IPS DF 6.9 (cell line): ENCODE results near the gene DOCK2.
"Not testable (repeated sequence)": the region's sequence is repeated elsewhere in the genome, so short reads cannot be mapped to it uniquely, and the experiment has no call there.

Experiments
- DNase-seq: peaks from one replicate; pipeline ENCODE4 v3.0.0-alpha.2; 2013; ENCODE audit warnings: low read depth, low spot score
- H3K27ac ChIP-seq: one replicate; pipeline ENCODE4 v1.5.1; 2013; ENCODE audit warnings: low read length, control low read depth
- H3K27me3 ChIP-seq: 2 replicates; pipeline ENCODE4 v1.6.1; 2013; ENCODE audit warnings: mild to moderate bottlenecking, low read length; ENCODE audit not compliant: control insufficient read depth, insufficient read depth
- H3K36me3 ChIP-seq: 2 replicates; pipeline ENCODE4 v1.6.1; 2013; ENCODE audit warnings: low read length; ENCODE audit not compliant: control insufficient read depth, insufficient read depth
- H3K4me1 ChIP-seq: 2 replicates; pipeline ENCODE4 v1.6.1; 2013; ENCODE audit warnings: low read length; ENCODE audit not compliant: control insufficient read depth, insufficient read depth
- H3K4me3 ChIP-seq: 2 replicates; pipeline ENCODE4 v1.5.1; 2013; ENCODE audit warnings: mild to moderate bottlenecking, low read length
- H3K9me3 ChIP-seq: 2 replicates; pipeline ENCODE4 v1.6.1; 2013; ENCODE audit warnings: low read length, inconsistent platforms; ENCODE audit not compliant: control insufficient read depth, insufficient read depth
- WGBS: extraction: QIAGEN DNeasy Blood & Tissue Kit; methylation state at CpG from one replicate; pipeline ENCODE4 v1.1.7; 2013; ENCODE audit warnings: mixed read lengths, missing lambda C conversion rate; ENCODE audit not compliant: insufficient read length, insufficient coverage; 5-methylcytosine and 5-hydroxymethylcytosine counted together

Gene DOCK2

GRCh38 chr5:169712428-169712827 is 75.4 kb downstream of the DOCK2 start:
- Histone ChIP-seq H3K4me3 (no peak overlapping the region), H3K36me3 (no peaks in the 10 kb centered on the region), H3K9me3 (no peaks in the 10 kb centered on the region), H3K4me1 (no peaks in the 10 kb centered on the region), H3K27ac (no peak overlapping the region), H3K27me3 (no peaks in the 10 kb centered on the region)
- no peak for DNase-seq

- Histone ChIP-seq H3K27me3 (no peaks in the 10 kb centered on the region), H3K4me1 (no peaks in the 10 kb centered on the region), H3K4me3 (no peak overlapping the region), H3K9me3 (no peaks in the 10 kb centered on the region), H3K27ac (no peak overlapping the region), H3K36me3 (no peaks in the 10 kb centered on the region)
- no peak for DNase-seq
- WGBS: no CpG with 5 or more reads among the region's 1 CpG
These were observed 79.2 kb downstream of the DOCK2 start for GRCh38 chr5:169716287-169716686.

DNA sequence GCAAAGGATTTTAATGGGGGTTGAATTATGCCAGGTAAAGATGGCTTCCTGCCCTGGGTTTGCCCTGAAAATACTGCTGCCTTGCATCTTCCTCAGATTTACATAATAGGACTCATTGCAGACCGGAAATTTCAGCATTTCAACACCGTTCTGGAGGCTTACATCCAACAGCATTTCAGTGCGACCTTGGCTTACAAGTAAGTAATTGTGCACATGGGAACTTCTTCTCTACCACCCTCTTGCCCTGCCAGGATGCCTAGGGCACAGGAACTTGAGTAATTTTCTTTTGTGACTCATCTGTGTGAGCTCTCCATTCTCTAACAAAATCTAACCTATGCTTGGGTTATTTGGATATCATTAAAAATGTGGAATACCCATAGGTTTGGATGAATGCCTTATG is 80.2 kb downstream of the DOCK2 start:
- H3K4me3 ChIP-seq: no peak overlapping the region
- H3K4me1 ChIP-seq: no peaks in the 10 kb centered on the region
- no peaks in the 10 kb centered on the region for H3K36me3 ChIP-seq
- DNase-seq: no peak
- no peaks in the 10 kb centered on the region for H3K27me3 ChIP-seq
- H3K9me3 ChIP-seq: no peaks in the 10 kb centered on the region
- WGBS: no CpG with 5 or more reads among the region's 3 CpGs
- no peak overlapping the region for H3K27ac ChIP-seq

- H3K36me3 ChIP-seq: no peaks in the 10 kb centered on the region
These were observed 82.6 kb downstream of the DOCK2 start for GRCh38 chr5:169719360-169720314.

DNA sequence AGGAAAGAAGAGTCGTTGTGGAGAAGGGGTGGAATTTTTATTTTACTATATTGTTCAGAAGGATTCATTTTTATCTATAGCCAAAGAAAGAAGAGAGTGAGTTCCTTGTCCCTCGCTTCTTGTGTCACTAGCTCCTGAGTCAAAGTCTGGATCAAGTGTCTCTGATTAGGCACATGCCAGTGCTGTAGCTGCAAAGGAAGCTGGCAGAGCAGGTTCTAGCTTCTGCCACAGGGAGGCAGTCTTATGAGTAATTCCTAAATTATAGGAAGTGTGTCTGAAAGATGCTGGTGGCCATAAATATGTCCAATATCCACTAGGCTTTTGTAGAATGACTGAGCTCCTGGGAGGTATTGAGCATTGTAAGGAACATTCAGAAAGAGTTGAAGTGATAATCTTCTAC is 84.7 kb downstream of the DOCK2 start:
- no peaks in the 10 kb centered on the region for H3K36me3 ChIP-seq
- H3K27me3 ChIP-seq: no peaks in the 10 kb centered on the region
- H3K4me3 ChIP-seq: no peak overlapping the region
- H3K4me1 ChIP-seq: no peaks in the 10 kb centered on the region
- no peak overlapping the region for H3K27ac ChIP-seq
- 100% methylated on average over 1 of the region's 2 CpGs for WGBS
- no peaks in the 10 kb centered on the region for H3K9me3 ChIP-seq
- no peak for DNase-seq

More at GRCh38 chr5:169719360-169720314, 82.6 kb downstream of the DOCK2 start:
- Histone ChIP-seq H3K9me3 (no peaks in the 10 kb centered on the region), H3K27ac (no peak overlapping the region), H3K4me3 (no peak overlapping the region), H3K4me1 (no peaks in the 10 kb centered on the region), H3K27me3 (no peaks in the 10 kb centered on the region)
- DNase-seq: no peak
- no CpG with 5 or more reads among the region's 7 CpGs for WGBS

GRCh38 chr5:169723103-169723831 is 86.2 kb downstream of the DOCK2 start:
- H3K36me3 ChIP-seq: no peaks in the 10 kb centered on the region
- H3K27me3 ChIP-seq: no peaks in the 10 kb centered on the region
- no peak overlapping the region for H3K27ac ChIP-seq

DNA sequence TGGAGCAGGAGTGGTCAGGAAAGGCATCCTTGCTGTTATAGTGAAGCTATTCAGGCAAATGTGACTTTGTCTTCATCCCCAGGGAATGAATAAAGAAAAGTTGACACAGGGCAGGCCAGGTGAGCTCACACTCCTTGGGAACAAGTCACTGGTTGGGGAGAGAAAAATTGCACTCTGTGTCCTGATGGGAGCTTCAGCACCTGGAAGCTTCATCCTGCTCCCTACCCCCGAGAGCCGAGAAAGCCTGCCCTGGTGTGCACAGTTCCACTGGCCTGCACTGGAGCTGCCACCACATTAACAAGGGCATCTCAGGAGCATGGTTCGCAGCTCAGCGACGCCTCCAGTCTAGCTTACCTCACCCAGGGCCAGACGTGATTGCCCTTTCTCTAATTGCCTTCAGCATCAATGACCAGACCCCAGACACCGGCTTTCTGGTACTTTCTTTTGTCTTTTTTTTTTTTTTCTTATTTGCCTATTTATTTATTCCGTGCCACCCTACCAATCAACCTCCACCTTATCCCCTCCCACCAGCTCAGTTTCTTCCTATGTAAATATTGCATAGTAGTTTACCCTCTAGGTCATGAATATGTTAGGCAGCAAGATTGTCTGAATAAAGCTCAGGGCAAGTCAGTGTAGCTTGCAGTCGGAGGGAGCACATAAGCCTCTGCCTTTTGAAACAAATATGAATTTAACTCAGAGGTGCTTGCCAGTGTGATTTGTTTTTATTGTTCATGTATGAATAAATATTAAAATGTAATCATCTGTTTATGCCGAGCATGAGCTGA is 87.4 kb downstream of the DOCK2 start:
- Histone ChIP-seq H3K4me3 (no peak overlapping the region), H3K27me3 (no peaks in the 10 kb centered on the region), H3K4me1 (no peaks in the 10 kb centered on the region), H3K36me3 (no peaks in the 10 kb centered on the region), H3K9me3 (no peaks in the 10 kb centered on the region), H3K27ac (no peak overlapping the region)
- WGBS: 100% methylated on average over 1 of the region's 10 CpGs
- no peak for DNase-seq

More at GRCh38 chr5:169723103-169723831, 86.2 kb downstream of the DOCK2 start:
- Histone ChIP-seq H3K4me3 (no peak overlapping the region), H3K4me1 (no peaks in the 10 kb centered on the region), H3K9me3 (no peaks in the 10 kb centered on the region)
- WGBS: no CpG with 5 or more reads among the region's 3 CpGs
- DNase-seq: no peak

GRCh38 chr5:169725665-169726064 is 88.6 kb downstream of the DOCK2 start:
- not testable (repeated sequence) for H3K27me3 ChIP-seq, H3K9me3 ChIP-seq, H3K4me3 ChIP-seq, H3K27ac ChIP-seq, H3K4me1 ChIP-seq, DNase-seq, H3K36me3 ChIP-seq
- WGBS: no CpG with 5 or more reads among the region's 4 CpGs

DNA sequence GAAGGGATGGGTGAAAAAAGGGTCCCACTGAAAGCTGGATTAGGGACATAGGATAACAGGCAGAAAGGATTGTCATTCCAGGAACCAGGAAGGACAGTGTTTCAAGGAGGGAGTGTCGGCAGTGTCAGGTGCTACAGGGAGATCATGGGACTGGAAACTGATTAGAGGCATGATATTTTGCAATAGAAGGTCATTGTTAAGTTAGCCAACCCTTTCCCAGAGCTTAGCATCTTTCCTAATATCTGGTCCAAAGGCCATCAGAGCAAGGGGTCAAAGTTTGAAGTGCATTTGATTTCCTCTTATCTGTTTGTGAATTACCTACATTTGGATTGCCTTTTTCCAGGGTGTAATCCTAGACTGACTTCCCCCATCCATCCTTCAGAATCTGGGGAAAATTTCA is 91.3 kb downstream of the DOCK2 start:
- no peaks in the 10 kb centered on the region for H3K36me3 ChIP-seq
- no peaks in the 10 kb centered on the region for H3K9me3 ChIP-seq
- no peaks in the 10 kb centered on the region for H3K27me3 ChIP-seq
- H3K4me1 ChIP-seq: no peaks in the 10 kb centered on the region
- no peak overlapping the region for H3K27ac ChIP-seq
- H3K4me3 ChIP-seq: no peak overlapping the region
- no peak for DNase-seq
- WGBS: no CpG with 5 or more reads among the region's 1 CpG

- no CpG with 5 or more reads among the region's 6 CpGs for WGBS
- Histone ChIP-seq H3K9me3 (no peaks in the 10 kb centered on the region), H3K27me3 (no peaks in the 10 kb centered on the region), H3K27ac (no peak overlapping the region), H3K36me3 (no peaks in the 10 kb centered on the region), H3K4me3 (no peak overlapping the region), H3K4me1 (no peaks in the 10 kb centered on the region)
- DNase-seq: no peak
These were observed 94.1 kb downstream of the DOCK2 start for GRCh38 chr5:169731221-169731620.
